Heart left ventricle (tissue), 16 donors: ENCODE results near the gene ECSCR. TPM values are rescaled to one million over a fixed set of nuclear protein-coding genes. Genes with fewer than 3 reads are reported as not detected.
"Not testable (repeated sequence)": the region's sequence is repeated elsewhere in the genome, so short reads cannot be mapped to it uniquely, and the experiment has no call there.

Source experiments
- ATAC-seq, 4 donors: fragments of 200-7000 bp; cut with Tn5 transposase; one replicate each; pipeline ENCODE4 v1.9.1; 2020 to 2022; ENCODE audit warnings: moderate library complexity in 4 of 4, mild to moderate bottlenecking in 3 of 4, moderate number of reproducible peaks in 1 of 4
- DNase-seq, 5 donors: peaks; one replicate each; pipeline ENCODE4 v3.0.0-alpha.2; 2020
- H3K27ac ChIP-seq, 12 donors: fragments of 200-600 bp; sonication (generic) in 4 of 12; one replicate each; pipeline versions ENCODE4 v1.5.0 to v1.8.0; 2016 to 2022; ENCODE audit warnings: mild to moderate bottlenecking in 2 of 12
- H3K27me3 ChIP-seq, 9 donors: fragments of 200-600 bp; sonication (generic) in 2 of 9; one replicate each; pipeline versions ENCODE4 v1.5.1 to v1.8.0; 2016 to 2022; ENCODE audit warnings: mild to moderate bottlenecking in 3 of 9
- H3K36me3 ChIP-seq, 9 donors: fragments of 200-600 bp; sonication (generic) in 2 of 9; one replicate each; pipeline versions ENCODE4 v1.5.0 to v1.8.0; 2018 to 2022; ENCODE audit warnings: mild to moderate bottlenecking in 2 of 9
- H3K4me1 ChIP-seq, 12 donors: fragments of 200-600 bp; sonication (generic) in 4 of 12; one replicate each; pipeline versions ENCODE4 v1.5.0 to v1.8.0; 2016 to 2022; ENCODE audit warnings: mild to moderate bottlenecking in 3 of 12
- H3K4me3 ChIP-seq, 12 donors: fragments of 200-600 bp; sonication (generic) in 4 of 12; one replicate each; pipeline versions ENCODE4 v1.5.0 to v1.8.0; 2017 to 2022; ENCODE audit warnings: mild to moderate bottlenecking in 9 of 12, moderate library complexity in 4 of 12
- H3K9me3 ChIP-seq, 12 donors: fragments of 200-600 bp; sonication (generic) in 4 of 12; one replicate each; pipeline versions ENCODE4 v1.5.0 to v1.8.0; 2016 to 2022; ENCODE audit warnings: mild to moderate bottlenecking in 1 of 12
- POLR2A ChIP-seq, 2 donors: fragments of 450-650 bp; IDR thresholded peaks; one replicate each; pipeline ENCODE4 v1.6.1; 2017; ENCODE audit warnings: antibody characterized with exemption in 2 of 2, mild to moderate bottlenecking in 2 of 2, moderate library complexity in 2 of 2
- WGBS, 4 donors: extraction: QIAGEN DNeasy Blood & Tissue Kit in 2 of 4; methylation state at CpG; one replicate each; pipeline versions ENCODE4 v1.1.5 to v1.1.7; 2013 to 2018; 5-methylcytosine and 5-hydroxymethylcytosine counted together
- intact Hi-C, 10 donors: fragments of 100-400 bp; cut with DNase I; formaldehyde crosslinking; loops; one replicate each; pipeline versions ENCODE4 v1.11.1 to v1.14.2; 2022
- polyA plus RNA-seq, 2 donors: library from polyadenylated mRNA; stranded (reverse); fragments of 200-250 nt; gene quantifications; one replicate each; pipeline ENCODE4 v1.2.3, GENCODE V29; 2013
- total RNA-seq, 9 donors: library from RNA; depleted of rRNA in 2 of 9; stranded (reverse); fragments of >200 nt in 2 of 9; fragmentation: NEBNext Ultra II Directional in 3 of 9; extraction: Animal tissue kit (Norgen Biotek cat#: 25700) in 3 of 9; gene quantifications; one replicate each; pipeline versions ENCODE4 v1.1.0 to v1.2.4, GENCODE V29; 2016 to 2023
- TF ChIP-seq, protein P1 (sequence below), 12 donors: fragments of 200-600 bp; sonication (generic) in 4 of 12; IDR thresholded peaks; one replicate each; pipeline versions ENCODE4 v1.5.0 to v1.8.0; 2018 to 2022; ENCODE audit warnings: antibody characterized with exemption in 12 of 12, mild to moderate bottlenecking in 5 of 12
- donor health status: ischemic (EF 13 %, LVEDD 7.1; RV severe dilation, severe dysfunction).
- donor health status: healthy with polysubstance abuse.
- donor health status: DM: no; HTN: yes; CAD: no.
- donor health status: DM: no; HTN: no; CAD: no.
- donor health status: ischemic (EF 25% LVEDD 6.9; RV normal size, moderate dysfunction).
- donor health status: ischemic (EF 25% LVEDD 5.7; RV mildly dilated, moderate dysfunction).
- donor health status: healthy.
- donor health status: DM: yes; HTN: yes; CAD: no.
- donor health status: ischemic (EF 35%, LVEDD 5.7; RV mildly dilated, moderate dysfunction).
- donor health status: nonischemic (EF 11% LVEDD 7.7; RV severe dilation, severe dysfunction).
- donor health status: DM: yes; HTN: yes; CAD: no.
- donor health status: PGD.
- donor health status: ischemic (EF 29% LVEDD 5.4; RV normal size, mild dysfunction).
- donor health status: nonischemic (EF 23%, LVEDD 6.1; RV moderate dilation, normal function).

ECSCR gene
- total and polyA plus RNA-seq, 11 donors = 13.4 to 59.3 (median 21.3) TPM

DNA sequence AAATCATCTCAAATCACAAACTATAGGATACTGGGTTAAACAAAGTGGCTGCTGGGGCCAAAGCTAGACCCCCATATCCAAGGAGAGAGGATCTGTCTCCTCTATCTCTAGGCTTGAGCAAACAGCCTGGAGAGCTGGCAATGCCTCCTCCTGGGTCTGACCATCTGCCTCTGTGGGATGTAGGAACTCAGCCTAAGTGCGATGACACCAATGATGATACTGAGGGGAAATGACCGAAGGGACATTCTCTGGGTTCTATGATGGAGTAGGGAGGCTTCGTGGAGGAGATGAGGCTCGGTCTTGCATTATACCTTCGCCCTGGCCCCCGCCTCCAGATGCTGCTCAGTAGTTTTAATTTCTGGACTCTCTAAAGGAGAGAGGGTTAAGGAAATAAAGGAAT is 49.4 kb downstream of the ECSCR start:
- Histone ChIP-seq H3K36me3 (peaks cover 0 to 35% (median 13%) of the 10 kb centered on the region in 9 donors), H3K4me3 (no peak overlapping the region), H3K27me3 (no peaks in the 10 kb centered on the region), H3K27ac (peak overlapping the region in 5 of 12 donors; percentile 84 to 94 (median 92)), H3K4me1 (peaks cover 17 to 58% (median 46%) of the 10 kb centered on the region in 12 donors), H3K9me3 (no peaks in the 10 kb centered on the region)
- no peak for ATAC-seq
- 96 to 98% (median 97%) methylated on average over 6 of the region's 6 CpGs for WGBS, 4 donors
- DNase-seq = no peak
- intact Hi-C loops = no loop called here
- TF ChIP-seq, protein P1, sequence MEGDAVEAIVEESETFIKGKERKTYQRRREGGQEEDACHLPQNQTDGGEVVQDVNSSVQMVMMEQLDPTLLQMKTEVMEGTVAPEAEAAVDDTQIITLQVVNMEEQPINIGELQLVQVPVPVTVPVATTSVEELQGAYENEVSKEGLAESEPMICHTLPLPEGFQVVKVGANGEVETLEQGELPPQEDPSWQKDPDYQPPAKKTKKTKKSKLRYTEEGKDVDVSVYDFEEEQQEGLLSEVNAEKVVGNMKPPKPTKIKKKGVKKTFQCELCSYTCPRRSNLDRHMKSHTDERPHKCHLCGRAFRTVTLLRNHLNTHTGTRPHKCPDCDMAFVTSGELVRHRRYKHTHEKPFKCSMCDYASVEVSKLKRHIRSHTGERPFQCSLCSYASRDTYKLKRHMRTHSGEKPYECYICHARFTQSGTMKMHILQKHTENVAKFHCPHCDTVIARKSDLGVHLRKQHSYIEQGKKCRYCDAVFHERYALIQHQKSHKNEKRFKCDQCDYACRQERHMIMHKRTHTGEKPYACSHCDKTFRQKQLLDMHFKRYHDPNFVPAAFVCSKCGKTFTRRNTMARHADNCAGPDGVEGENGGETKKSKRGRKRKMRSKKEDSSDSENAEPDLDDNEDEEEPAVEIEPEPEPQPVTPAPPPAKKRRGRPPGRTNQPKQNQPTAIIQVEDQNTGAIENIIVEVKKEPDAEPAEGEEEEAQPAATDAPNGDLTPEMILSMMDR (IDR thresholded peaks at IDR 0.05) = no peak
- no peak for TF ChIP-seq POLR2A (IDR thresholded peaks at IDR 0.05)

- peaks cover 10 to 41% (median 28%) of the 10 kb centered on the region in 12 donors for H3K4me1 ChIP-seq
- intact Hi-C loops = no loop called here
- no peak for ATAC-seq
- H3K36me3 ChIP-seq = peaks cover 0 to 35% (median 13%) of the 10 kb centered on the region in 9 donors
- H3K27me3 ChIP-seq = no peaks in the 10 kb centered on the region
- DNase-seq = no peak
- no peak for TF ChIP-seq POLR2A (IDR thresholded peaks at IDR 0.05)
- TF ChIP-seq, protein P1 (IDR thresholded peaks at IDR 0.05) = no peak
- WGBS, 4 donors = 69 to 77% (median 75%) methylated on average over 17 of the region's 17 CpGs
- H3K9me3 ChIP-seq = no peaks in the 10 kb centered on the region
- H3K4me3 ChIP-seq = no peak overlapping the region
- peak overlapping the region in 5 of 12 donors; percentile 8 to 60 (median 13) for H3K27ac ChIP-seq
Observed at GRCh38 chr5:139410993-139411828, 51.3 kb downstream of the ECSCR start.

GRCh38 chr5:139410121-139410992 is 52.2 kb downstream of the ECSCR start:
- WGBS, 4 donors = 54 to 62% (median 59%) methylated on average over 6 of the region's 6 CpGs
- intact Hi-C loops = no loop called here

GRCh38 chr5:139409116-139409515 is 53.4 kb downstream of the ECSCR start:
- H3K27ac ChIP-seq, ATAC-seq, H3K4me3 ChIP-seq, intact Hi-C loops, H3K9me3 ChIP-seq, DNase-seq, H3K27me3 ChIP-seq: not testable (repeated sequence)
- Histone ChIP-seq H3K36me3 (peaks cover 0 to 35% (median 13%) of the 10 kb centered on the region in 9 donors), H3K4me1 (peaks cover 0 to 27% (median 12%) of the 10 kb centered on the region in 12 donors)
- WGBS, 4 donors = 82 to 97% (median 93%) methylated on average over 5 of the region's 5 CpGs

More at GRCh38 chr5:139410121-139410992, 52.2 kb downstream of the ECSCR start:
- peak overlapping the region in 3 of 12 donors; percentile 8 to 60 (median 13) for H3K27ac ChIP-seq
- no peak for ATAC-seq
- no peaks in the 10 kb centered on the region for H3K9me3 ChIP-seq
- no peak overlapping the region for H3K4me3 ChIP-seq
- peaks cover 8 to 32% (median 20%) of the 10 kb centered on the region in 12 donors for H3K4me1 ChIP-seq
- TF ChIP-seq, protein P1 (IDR thresholded peaks at IDR 0.05) = no peak
- TF ChIP-seq POLR2A (IDR thresholded peaks at IDR 0.05) = no peak
- DNase-seq = no peak
- H3K36me3 ChIP-seq = peaks cover 0 to 35% (median 13%) of the 10 kb centered on the region in 9 donors
- H3K27me3 ChIP-seq = no peaks in the 10 kb centered on the region
